Measurements from ENCODE around the gene CHERP. TPM values are rescaled to one million over a fixed set of nuclear protein-coding genes. Genes with fewer than 3 reads are reported as not detected.
"Not testable (repeated sequence)": the region's sequence is repeated elsewhere in the genome, so short reads cannot be mapped to it uniquely, and the experiment has no call there.

CHERP gene
- total RNA-seq, 1 donor from 2014 or later = 17.2 TPM

DNA sequence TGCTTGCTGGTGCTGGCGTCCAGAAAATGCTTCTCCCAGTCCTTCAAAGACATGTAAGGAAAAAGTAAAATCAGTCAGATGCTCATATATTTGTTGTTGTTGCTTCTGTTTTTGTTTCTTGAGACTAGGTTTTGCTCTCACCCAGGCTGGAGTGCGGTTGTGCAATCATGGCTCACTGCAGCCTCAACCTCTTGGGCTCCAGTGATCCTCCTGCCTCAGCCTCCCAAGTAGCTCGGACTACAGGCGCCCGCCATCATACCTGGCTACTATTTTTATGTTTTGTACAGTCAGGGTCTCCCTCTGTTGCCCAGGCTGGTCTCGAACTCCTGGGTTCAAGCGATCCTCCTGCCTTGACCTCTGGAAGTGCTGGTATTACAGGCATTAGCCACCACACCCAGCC is 59.5 kb downstream of the CHERP start:
- H3K4me3 ChIP-seq = no peak overlapping the region
- H3K36me3 ChIP-seq = no peaks in the 10 kb centered on the region
- DNase-seq (ENCODE audit: extremely low spot score in 2 of 2) = no peak
- no peaks in the 10 kb centered on the region for H3K27me3 ChIP-seq
- H3K27ac ChIP-seq = no peak overlapping the region
- TF ChIP-seq POLR2AphosphoS5 (IDR thresholded peaks at IDR 0.05; ENCODE audit: insufficient read depth in 1 of 2, low read depth in 1 of 2) = no peak
- intact Hi-C loops (cut with DNase I) = no loop called here
- no peaks in the 10 kb centered on the region for H3K4me1 ChIP-seq
- no peaks in the 10 kb centered on the region for H3K9me3 ChIP-seq

DNA sequence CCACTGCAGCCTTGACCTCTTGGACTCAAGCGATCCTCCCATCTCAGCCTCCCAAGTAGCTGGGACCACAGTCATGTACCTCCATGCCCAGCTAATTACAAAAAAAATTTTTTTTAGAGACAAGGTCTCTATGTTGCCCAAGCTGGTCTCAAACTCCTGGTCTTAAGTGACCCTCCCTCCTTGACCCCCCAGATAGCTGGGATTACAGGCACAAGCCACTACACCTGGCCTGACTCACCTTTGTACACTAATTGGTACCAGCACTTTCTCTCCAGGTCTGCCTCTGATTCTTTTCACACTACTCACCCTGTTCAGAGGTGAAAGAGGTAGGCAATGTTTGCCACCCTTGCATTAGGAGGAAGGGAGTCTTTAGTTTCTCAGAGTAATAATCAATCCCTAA is 64.9 kb downstream of the CHERP start:
- H3K36me3 ChIP-seq = no peaks in the 10 kb centered on the region
- TF ChIP-seq POLR2A (IDR thresholded peaks at IDR 0.05) (no peak), POLR2AphosphoS5 (IDR thresholded peaks at IDR 0.05; ENCODE audit: insufficient read depth in 1 of 2, low read depth in 1 of 2) (no peak)
- TF ChIP-seq, protein P1, sequence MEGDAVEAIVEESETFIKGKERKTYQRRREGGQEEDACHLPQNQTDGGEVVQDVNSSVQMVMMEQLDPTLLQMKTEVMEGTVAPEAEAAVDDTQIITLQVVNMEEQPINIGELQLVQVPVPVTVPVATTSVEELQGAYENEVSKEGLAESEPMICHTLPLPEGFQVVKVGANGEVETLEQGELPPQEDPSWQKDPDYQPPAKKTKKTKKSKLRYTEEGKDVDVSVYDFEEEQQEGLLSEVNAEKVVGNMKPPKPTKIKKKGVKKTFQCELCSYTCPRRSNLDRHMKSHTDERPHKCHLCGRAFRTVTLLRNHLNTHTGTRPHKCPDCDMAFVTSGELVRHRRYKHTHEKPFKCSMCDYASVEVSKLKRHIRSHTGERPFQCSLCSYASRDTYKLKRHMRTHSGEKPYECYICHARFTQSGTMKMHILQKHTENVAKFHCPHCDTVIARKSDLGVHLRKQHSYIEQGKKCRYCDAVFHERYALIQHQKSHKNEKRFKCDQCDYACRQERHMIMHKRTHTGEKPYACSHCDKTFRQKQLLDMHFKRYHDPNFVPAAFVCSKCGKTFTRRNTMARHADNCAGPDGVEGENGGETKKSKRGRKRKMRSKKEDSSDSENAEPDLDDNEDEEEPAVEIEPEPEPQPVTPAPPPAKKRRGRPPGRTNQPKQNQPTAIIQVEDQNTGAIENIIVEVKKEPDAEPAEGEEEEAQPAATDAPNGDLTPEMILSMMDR (IDR thresholded peaks at IDR 0.05) = no peak
- H3K27ac ChIP-seq = no peak overlapping the region
- no peaks in the 10 kb centered on the region for H3K4me1 ChIP-seq
- H3K27me3 ChIP-seq = no peaks in the 10 kb centered on the region
- no peak for DNase-seq (ENCODE audit: extremely low spot score in 2 of 2)
- no peak overlapping the region for H3K4me3 ChIP-seq
- H3K9me3 ChIP-seq = no peaks in the 10 kb centered on the region
- intact Hi-C loops (cut with DNase I) = no loop called here

DNA sequence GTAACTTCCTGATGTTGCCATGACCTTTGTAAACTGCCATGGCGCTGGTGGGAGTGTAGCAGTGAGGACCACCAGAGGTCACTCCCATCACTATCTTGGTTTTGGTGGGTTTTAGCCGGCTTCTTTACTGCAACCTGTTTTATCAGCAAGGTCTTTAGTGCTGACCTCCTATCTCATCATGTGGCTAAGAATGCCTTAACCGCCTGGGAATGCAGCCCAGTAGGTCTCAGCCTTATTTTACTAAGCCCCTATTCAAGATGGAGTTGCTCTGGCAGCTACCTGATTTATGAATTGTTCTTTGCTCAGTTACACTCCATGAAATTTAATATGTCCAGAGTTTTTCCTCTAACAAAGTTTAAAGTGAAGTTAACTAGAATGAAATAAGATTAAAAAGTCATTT is 65.8 kb downstream of the CHERP start:
- TF ChIP-seq, protein P1 (IDR thresholded peaks at IDR 0.05) = no peak
- no peak for TF ChIP-seq POLR2A (IDR thresholded peaks at IDR 0.05)
- no peak for TF ChIP-seq POLR2AphosphoS5 (IDR thresholded peaks at IDR 0.05; ENCODE audit: insufficient read depth in 1 of 2, low read depth in 1 of 2)
- Histone ChIP-seq H3K4me1 (no peaks in the 10 kb centered on the region), H3K9me3 (no peaks in the 10 kb centered on the region), H3K36me3 (no peaks in the 10 kb centered on the region), H3K27me3 (no peaks in the 10 kb centered on the region), H3K27ac (no peak overlapping the region), H3K4me3 (no peak overlapping the region)
- intact Hi-C loops (cut with DNase I) = no loop called here
- DNase-seq (ENCODE audit: extremely low spot score in 2 of 2) = no peak

DNA sequence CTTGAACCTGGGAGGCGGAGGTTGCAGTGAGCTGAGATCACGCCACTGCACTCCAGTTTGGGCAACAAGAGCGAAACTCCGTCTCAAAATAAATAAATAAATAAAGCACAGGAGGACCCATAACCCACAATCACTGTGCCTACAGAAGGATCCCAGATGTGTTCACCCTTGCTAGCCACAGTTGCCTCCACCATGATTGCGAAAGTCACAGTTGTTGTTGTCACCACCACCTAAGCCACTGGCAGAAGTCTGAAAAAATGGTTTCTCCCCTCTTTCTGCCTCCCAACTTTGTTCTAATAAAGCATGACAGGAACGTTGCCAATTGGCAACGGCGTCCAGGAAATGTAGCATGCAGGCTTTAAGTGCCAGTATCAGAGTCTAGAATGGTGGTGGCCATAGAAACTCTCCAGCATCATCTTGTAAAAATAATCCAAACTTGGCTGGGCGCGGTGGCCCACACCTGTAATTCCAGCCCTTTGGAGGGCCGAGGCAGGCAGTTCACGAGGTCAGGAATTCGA is 68.3 kb downstream of the CHERP start:
- no peaks in the 10 kb centered on the region for H3K36me3 ChIP-seq
- H3K27me3 ChIP-seq = no peaks in the 10 kb centered on the region
- peaks cover 24% of the 10 kb centered on the region for H3K4me1 ChIP-seq
- no peak for DNase-seq (ENCODE audit: extremely low spot score in 2 of 2)
- intact Hi-C loops (cut with DNase I) = no loop called here
- no peaks in the 10 kb centered on the region for H3K9me3 ChIP-seq
- no peak overlapping the region for H3K27ac ChIP-seq
- no peak for TF ChIP-seq POLR2A (IDR thresholded peaks at IDR 0.05)
- TF ChIP-seq, protein P1 (IDR thresholded peaks at IDR 0.05) = no peak
- no peak for TF ChIP-seq POLR2AphosphoS5 (IDR thresholded peaks at IDR 0.05; ENCODE audit: insufficient read depth in 1 of 2, low read depth in 1 of 2)
- H3K4me3 ChIP-seq = no peak overlapping the region

DNA sequence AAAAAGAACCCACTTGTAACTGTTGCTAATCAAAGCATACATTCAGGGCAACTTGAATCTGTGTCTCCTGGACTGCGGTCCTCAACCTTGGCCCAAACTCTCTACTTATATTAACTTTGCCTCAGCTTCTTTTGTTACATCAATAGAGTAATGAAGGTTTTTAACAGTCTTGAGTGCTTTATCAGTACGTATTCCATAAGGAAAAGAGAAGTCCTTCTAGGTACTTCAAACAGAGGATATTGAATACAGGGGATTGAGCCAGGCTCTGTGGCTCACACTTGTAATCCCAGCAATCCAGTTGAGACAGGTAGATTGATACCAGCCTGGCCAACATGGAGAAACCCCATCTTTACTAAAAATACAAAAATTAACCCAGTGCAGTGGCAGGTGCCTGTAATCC is 69.2 kb downstream of the CHERP start:
- H3K9me3 ChIP-seq = no peaks in the 10 kb centered on the region
- H3K4me1 ChIP-seq = peaks cover 32% of the 10 kb centered on the region
- no peak overlapping the region for H3K4me3 ChIP-seq
- DNase-seq (ENCODE audit: extremely low spot score in 2 of 2) = no peak
- H3K27ac ChIP-seq = no peak overlapping the region
- intact Hi-C loops (cut with DNase I) = no loop called here
- no peaks in the 10 kb centered on the region for H3K27me3 ChIP-seq
- TF ChIP-seq, protein P1 (IDR thresholded peaks at IDR 0.05) = no peak
- TF ChIP-seq POLR2AphosphoS5 (IDR thresholded peaks at IDR 0.05; ENCODE audit: insufficient read depth in 1 of 2, low read depth in 1 of 2) = no peak
- TF ChIP-seq POLR2A (IDR thresholded peaks at IDR 0.05) = no peak
- no peaks in the 10 kb centered on the region for H3K36me3 ChIP-seq

DNA sequence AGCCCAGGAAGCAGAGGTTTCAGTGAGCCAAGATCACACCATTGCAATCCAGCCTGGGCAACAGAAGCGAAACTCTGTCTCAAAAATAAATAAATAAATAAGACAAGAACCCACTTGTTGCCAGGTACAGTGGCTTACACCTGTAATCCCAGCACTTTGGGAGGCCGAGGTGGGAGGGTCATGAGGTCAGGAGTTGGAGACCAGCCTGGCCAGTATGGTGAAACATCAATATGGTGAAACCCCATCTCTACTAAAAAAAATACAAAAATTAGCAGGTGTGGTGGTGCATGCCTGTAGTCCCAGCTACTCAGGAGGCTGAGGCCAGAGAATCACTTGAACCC is 69.7 kb downstream of the CHERP start:
- intact Hi-C loops (cut with DNase I); H3K27me3 ChIP-seq; H3K36me3 ChIP-seq; DNase-seq (ENCODE audit: extremely low spot score in 2 of 2); H3K9me3 ChIP-seq: not testable (repeated sequence)
- peak overlapping the region; percentile 91 for H3K27ac ChIP-seq
- H3K4me1 ChIP-seq = peaks cover 37% of the 10 kb centered on the region
- H3K4me3 ChIP-seq = peak overlapping the region; percentile 81 to 88
